Subcutaneous adipose tissue (tissue), 4 donors: ENCODE results near the gene FAM78B. TPM values are rescaled to one million over a fixed set of nuclear protein-coding genes. Genes with fewer than 3 reads are reported as not detected.

Experiments used
- CTCF ChIP-seq: fragments of 450-650 bp; IDR thresholded peaks from one replicate; pipeline ENCODE4 v1.5.1; 2016; ENCODE audit warnings: low read depth, mild to moderate bottlenecking, control low read depth, antibody characterized with exemption, moderate library complexity
- total RNA-seq, 4 donors: library from RNA; depleted of rRNA; stranded (reverse); fragments of >200 nt; gene quantifications; one replicate each; pipeline ENCODE4 v1.1.0, GENCODE V29; 2016

Gene FAM78B
- total RNA-seq, 4 donors from 2014 or later: 0.44 to 2.9 (median 1.0) TPM

GRCh38 chr1:166087734-166088571, 78.8 kb downstream of the FAM78B start:
- TF ChIP-seq CTCF: no peak

- no peak for TF ChIP-seq CTCF
Observed at GRCh38 chr1:166086113-166086883, 80.5 kb downstream of the FAM78B start.

- TF ChIP-seq CTCF: no peak
Observed at GRCh38 chr1:166084613-166085012, 82.2 kb downstream of the FAM78B start.

- no peak for TF ChIP-seq CTCF
Observed at GRCh38 chr1:166083887-166084286, 82.9 kb downstream of the FAM78B start.

- no peak for TF ChIP-seq CTCF
Observed at GRCh38 chr1:166082601-166083000, 84.2 kb downstream of the FAM78B start.

GRCh38 chr1:166080967-166081870, 85.6 kb downstream of the FAM78B start:
- TF ChIP-seq CTCF: no peak
